ENCODE data around the gene EXOSC5.

EXOSC5 gene

GRCh38 chr19:41355802-41356201, 41.4 kb downstream of the EXOSC5 start:
- Histone ChIP-seq H3K4me3 (ENCODE audit: low read depth in 1 of 2, low read length in 1 of 2) (peak overlapping the region in 1 of 2 experiments; percentile 21), H3K27me3 (no peaks in the 10 kb centered on the region), H3K27ac (peak overlapping the region; percentile 98), H3K36me3 (peaks cover 19% of the 10 kb centered on the region), H3K9me3 (no peaks in the 10 kb centered on the region), H3K4me1 (ENCODE audit: control insufficient read depth in 1 of 2, insufficient read depth in 1 of 2, low read depth in 1 of 2, low read length in 1 of 2) (peaks cover 51 to 57% of the 10 kb centered on the region in 2 experiments)
- no peak for TF ChIP-seq CTCF (IDR thresholded peaks at IDR 0.05)

GRCh38 chr19:41355035-41355434, 42.1 kb downstream of the EXOSC5 start:
- Histone ChIP-seq H3K27me3 (no peaks in the 10 kb centered on the region), H3K4me1 (ENCODE audit: control insufficient read depth in 1 of 2, insufficient read depth in 1 of 2, low read depth in 1 of 2, low read length in 1 of 2) (peaks cover 58 to 65% of the 10 kb centered on the region in 2 experiments)

GRCh38 chr19:41354343-41354953, 42.7 kb downstream of the EXOSC5 start:
- Histone ChIP-seq H3K36me3 (peaks cover 19% of the 10 kb centered on the region), H3K27ac (peak overlapping the region; percentile 98), H3K4me3 (ENCODE audit: low read depth in 1 of 2, low read length in 1 of 2) (peak overlapping the region; percentile 98 to 100), H3K27me3 (no peaks in the 10 kb centered on the region), H3K9me3 (no peaks in the 10 kb centered on the region), H3K4me1 (ENCODE audit: control insufficient read depth in 1 of 2, insufficient read depth in 1 of 2, low read depth in 1 of 2, low read length in 1 of 2) (peaks cover 64 to 71% of the 10 kb centered on the region in 2 experiments)
- no peak for TF ChIP-seq CTCF (IDR thresholded peaks at IDR 0.05)

More at GRCh38 chr19:41355035-41355434, 42.1 kb downstream of the EXOSC5 start:
- peak overlapping the region in 1 of 2 experiments; percentile 98 for H3K4me3 ChIP-seq (ENCODE audit: low read depth in 1 of 2, low read length in 1 of 2)
- TF ChIP-seq CTCF (IDR thresholded peaks at IDR 0.05): no peak
- peaks cover 19% of the 10 kb centered on the region for H3K36me3 ChIP-seq
- H3K9me3 ChIP-seq: no peaks in the 10 kb centered on the region
- peak overlapping the region; percentile 98 for H3K27ac ChIP-seq

- Histone ChIP-seq H3K27me3 (no peaks in the 10 kb centered on the region), H3K36me3 (peaks cover 19% of the 10 kb centered on the region), H3K4me1 (ENCODE audit: control insufficient read depth in 1 of 2, insufficient read depth in 1 of 2, low read depth in 1 of 2, low read length in 1 of 2) (peaks cover 72 to 78% of the 10 kb centered on the region in 2 experiments), H3K9me3 (no peaks in the 10 kb centered on the region), H3K27ac (peak within 1 kb of the TSS; percentile 98), H3K4me3 (ENCODE audit: low read depth in 1 of 2, low read length in 1 of 2) (peak within 1 kb of the TSS; percentile 98 to 100)
- TF ChIP-seq CTCF (IDR thresholded peaks at IDR 0.05): peak; percentile 97
Measured at GRCh38 chr19:41353466-41354342, 43.5 kb downstream of the EXOSC5 start, which contains the start of gene TGFB1. Gene TGFB1 (minus strand): TSS chr19:41353922. CDS start chr19:41353044, 878 bp downstream.

- no peaks in the 10 kb centered on the region for H3K9me3 ChIP-seq
- H3K4me1 ChIP-seq (ENCODE audit: control insufficient read depth in 1 of 2, insufficient read depth in 1 of 2, low read depth in 1 of 2, low read length in 1 of 2): peaks cover 73 to 80% of the 10 kb centered on the region in 2 experiments
- TF ChIP-seq CTCF (IDR thresholded peaks at IDR 0.05): peak; percentile 78
- H3K36me3 ChIP-seq: peaks cover 18% of the 10 kb centered on the region
- H3K4me3 ChIP-seq (ENCODE audit: low read depth in 1 of 2, low read length in 1 of 2): peak overlapping the region; percentile 98 to 100
- H3K27me3 ChIP-seq: no peaks in the 10 kb centered on the region
- peak overlapping the region; percentile 98 for H3K27ac ChIP-seq
Measured at GRCh38 chr19:41352609-41353465, 44.3 kb downstream of the EXOSC5 start.
